Left lung (tissue), 10 donors: Measurements from ENCODE around the gene PMS1. TPM values are rescaled to one million over a fixed set of nuclear protein-coding genes. Genes with fewer than 3 reads are reported as not detected.

Source experiments
- ATAC-seq: fragments of 200-7000 bp; cut with Tn5 transposase; one replicate; pipeline ENCODE4 v1.9.1; 2020; ENCODE audit warnings: moderate library complexity
- DNase-seq, 4 donors: peaks; one replicate each; pipeline ENCODE4 v3.0.0-alpha.2; 2013 to 2020
- H3K27ac ChIP-seq, 2 donors: fragments of 200-600 bp; sonication (generic) in 1 of 2; one replicate each; pipeline versions ENCODE4 v1.5.0 to v1.8.0; 2020 to 2021
- H3K27me3 ChIP-seq, 2 donors: fragments of 200-600 bp; sonication (generic) in 1 of 2; one replicate each; pipeline versions ENCODE4 v1.5.0 to v1.8.0; 2020 to 2021
- H3K36me3 ChIP-seq, 2 donors: fragments of 200-600 bp; sonication (generic) in 1 of 2; one replicate each; pipeline versions ENCODE4 v1.5.0 to v1.8.0; 2020 to 2021
- H3K4me1 ChIP-seq, 2 donors: fragments of 200-600 bp; one replicate each; pipeline ENCODE4 v1.8.0; 2021
- H3K4me3 ChIP-seq, 2 donors: fragments of 200-600 bp; sonication (generic) in 1 of 2; one replicate each; pipeline versions ENCODE4 v1.5.0 to v1.8.0; 2020 to 2021; ENCODE audit warnings: mild to moderate bottlenecking in 1 of 2
- H3K9me3 ChIP-seq, 2 donors: fragments of 200-600 bp; sonication (generic) in 1 of 2; one replicate each; pipeline versions ENCODE4 v1.5.0 to v1.8.0; 2020 to 2021
- intact Hi-C, 2 donors: fragments of 100-400 bp; cut with DNase I; formaldehyde crosslinking; loops; one replicate each; pipeline versions ENCODE4 v1.11.2 to v1.14.2; 2022
- polyA plus RNA-seq, 6 donors: library from polyadenylated mRNA; unstranded; fragments of 120-200 nt; gene quantifications; one replicate each; pipeline ENCODE4 v1.2.1, GENCODE V29; 2013; ENCODE audit not compliant: insufficient read length in 6 of 6
- total RNA-seq, 2 donors: library from RNA; stranded (reverse); fragmentation: NEBNext Ultra II Directional; extraction: Animal tissue kit (Norgen Biotek cat#: 25700); gene quantifications; one replicate each; pipeline ENCODE4 v1.2.1, GENCODE V29; 2021
- TF ChIP-seq, protein P1 (sequence below), 2 donors: fragments of 200-600 bp; sonication (generic) in 1 of 2; IDR thresholded peaks; one replicate each; pipeline versions ENCODE4 v1.5.0 to v1.8.0; 2021; ENCODE audit warnings: antibody characterized with exemption in 2 of 2
- donor health status: DM: no; HTN: yes; CAD: no.
- donor health status: DM: no; HTN: no; CAD: no.

PMS1 gene
- total and polyA plus RNA-seq, 8 donors, result 25.4 to 51.6 (median 45.1) TPM

DNA sequence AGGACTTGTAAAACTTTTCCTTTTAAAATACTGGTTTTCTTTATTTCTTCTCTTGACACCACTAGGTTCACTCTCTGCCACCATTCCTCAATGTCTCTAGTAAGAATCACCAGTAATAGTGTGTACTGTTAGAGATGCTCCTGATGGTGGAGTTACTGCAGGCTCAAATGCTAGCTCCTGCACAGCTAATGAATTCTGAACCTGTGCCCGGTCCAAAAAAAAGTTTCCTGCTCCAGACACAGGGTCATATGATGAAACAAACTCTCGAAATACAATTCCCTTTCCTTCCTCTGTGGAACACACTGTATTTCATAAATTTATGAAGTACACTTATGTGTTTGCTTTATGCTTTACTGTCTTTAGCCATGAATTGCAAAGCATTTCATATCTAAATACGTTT is 19.2 kb downstream of the PMS1 start:
- Histone ChIP-seq H3K9me3 (no peaks in the 10 kb centered on the region), H3K27me3 (no peaks in the 10 kb centered on the region), H3K4me1 (no peaks in the 10 kb centered on the region), H3K27ac (no peak overlapping the region), H3K36me3 (peaks cover 0 to 17% of the 10 kb centered on the region in 2 donors), H3K4me3 (no peak overlapping the region)
- intact Hi-C loops, result no loop called here
- no peak for DNase-seq
- TF ChIP-seq, protein P1, sequence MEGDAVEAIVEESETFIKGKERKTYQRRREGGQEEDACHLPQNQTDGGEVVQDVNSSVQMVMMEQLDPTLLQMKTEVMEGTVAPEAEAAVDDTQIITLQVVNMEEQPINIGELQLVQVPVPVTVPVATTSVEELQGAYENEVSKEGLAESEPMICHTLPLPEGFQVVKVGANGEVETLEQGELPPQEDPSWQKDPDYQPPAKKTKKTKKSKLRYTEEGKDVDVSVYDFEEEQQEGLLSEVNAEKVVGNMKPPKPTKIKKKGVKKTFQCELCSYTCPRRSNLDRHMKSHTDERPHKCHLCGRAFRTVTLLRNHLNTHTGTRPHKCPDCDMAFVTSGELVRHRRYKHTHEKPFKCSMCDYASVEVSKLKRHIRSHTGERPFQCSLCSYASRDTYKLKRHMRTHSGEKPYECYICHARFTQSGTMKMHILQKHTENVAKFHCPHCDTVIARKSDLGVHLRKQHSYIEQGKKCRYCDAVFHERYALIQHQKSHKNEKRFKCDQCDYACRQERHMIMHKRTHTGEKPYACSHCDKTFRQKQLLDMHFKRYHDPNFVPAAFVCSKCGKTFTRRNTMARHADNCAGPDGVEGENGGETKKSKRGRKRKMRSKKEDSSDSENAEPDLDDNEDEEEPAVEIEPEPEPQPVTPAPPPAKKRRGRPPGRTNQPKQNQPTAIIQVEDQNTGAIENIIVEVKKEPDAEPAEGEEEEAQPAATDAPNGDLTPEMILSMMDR (IDR thresholded peaks at IDR 0.05), result no peak
- no peak for ATAC-seq

DNA sequence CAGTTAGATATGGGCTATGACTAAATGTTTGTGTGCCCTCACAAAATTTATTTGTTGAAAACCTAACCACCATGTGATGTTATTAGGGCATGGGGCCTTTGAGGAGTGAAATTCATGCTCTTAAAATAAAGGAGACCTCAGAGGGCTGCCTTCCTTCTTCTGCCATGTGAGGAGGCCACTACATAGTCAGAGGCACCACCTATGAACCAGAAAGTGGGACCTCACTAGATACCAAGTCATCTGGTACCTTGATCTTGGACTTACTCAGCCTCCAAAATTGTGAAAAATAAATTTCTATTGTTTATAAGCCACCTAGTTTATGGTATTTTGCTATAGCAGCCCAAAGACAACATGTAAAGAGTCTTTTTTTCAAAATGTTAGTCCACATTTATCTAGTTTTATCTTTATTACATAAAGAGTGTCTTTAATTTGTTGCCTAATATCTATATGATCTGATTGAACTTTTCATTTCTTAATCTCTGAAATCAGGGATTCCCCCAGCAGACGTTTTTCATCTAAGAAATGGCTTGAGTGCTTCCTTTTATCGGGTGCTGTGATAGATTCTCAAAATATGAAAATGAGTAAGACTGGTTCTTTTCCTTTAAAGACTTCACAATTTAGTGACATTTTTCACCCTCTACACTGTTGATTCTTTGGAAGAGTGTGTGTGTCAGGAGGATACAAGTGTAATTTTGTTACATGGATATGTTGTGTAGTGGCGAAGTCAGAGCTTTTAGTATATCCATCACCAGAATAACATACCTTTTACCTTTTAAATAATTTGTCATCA is 34.2 kb downstream of the PMS1 start:
- no peaks in the 10 kb centered on the region for H3K27me3 ChIP-seq
- ATAC-seq (no peak), DNase-seq (no peak)
- no peaks in the 10 kb centered on the region for H3K4me1 ChIP-seq
- TF ChIP-seq, protein P1 (IDR thresholded peaks at IDR 0.05), result no peak
- no peak overlapping the region for H3K4me3 ChIP-seq
- peaks cover 0 to 35% of the 10 kb centered on the region in 2 donors for H3K36me3 ChIP-seq
- H3K9me3 ChIP-seq, result no peaks in the 10 kb centered on the region
- no peak overlapping the region for H3K27ac ChIP-seq
- intact Hi-C loops, result no loop called here

DNA sequence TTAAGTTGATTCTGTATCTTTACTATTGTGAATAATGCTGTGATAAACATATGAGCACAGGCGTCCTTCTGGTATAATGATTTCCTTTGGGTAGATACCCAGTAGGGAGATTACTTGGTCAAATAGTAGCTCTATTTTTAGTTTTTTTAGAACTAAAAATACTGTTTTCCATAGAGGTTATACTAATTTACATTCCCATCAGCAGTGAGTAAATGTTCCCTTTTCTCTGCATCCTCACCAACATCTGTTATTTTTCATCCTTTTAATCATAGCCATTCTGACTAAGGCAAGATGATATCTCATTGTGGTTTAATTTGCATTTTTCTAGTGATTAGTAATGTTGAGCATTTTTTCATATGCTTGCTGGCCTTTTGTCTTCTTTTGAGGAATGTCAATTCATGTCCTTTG is 35.1 kb downstream of the PMS1 start:
- no peak for ATAC-seq
- H3K9me3 ChIP-seq, result no peaks in the 10 kb centered on the region
- peaks cover 0 to 29% of the 10 kb centered on the region in 2 donors for H3K36me3 ChIP-seq
- no peaks in the 10 kb centered on the region for H3K27me3 ChIP-seq
- no peaks in the 10 kb centered on the region for H3K4me1 ChIP-seq
- intact Hi-C loops, result no loop called here
- no peak overlapping the region for H3K27ac ChIP-seq
- DNase-seq, result no peak
- H3K4me3 ChIP-seq, result no peak overlapping the region
- TF ChIP-seq, protein P1 (IDR thresholded peaks at IDR 0.05), result no peak

DNA sequence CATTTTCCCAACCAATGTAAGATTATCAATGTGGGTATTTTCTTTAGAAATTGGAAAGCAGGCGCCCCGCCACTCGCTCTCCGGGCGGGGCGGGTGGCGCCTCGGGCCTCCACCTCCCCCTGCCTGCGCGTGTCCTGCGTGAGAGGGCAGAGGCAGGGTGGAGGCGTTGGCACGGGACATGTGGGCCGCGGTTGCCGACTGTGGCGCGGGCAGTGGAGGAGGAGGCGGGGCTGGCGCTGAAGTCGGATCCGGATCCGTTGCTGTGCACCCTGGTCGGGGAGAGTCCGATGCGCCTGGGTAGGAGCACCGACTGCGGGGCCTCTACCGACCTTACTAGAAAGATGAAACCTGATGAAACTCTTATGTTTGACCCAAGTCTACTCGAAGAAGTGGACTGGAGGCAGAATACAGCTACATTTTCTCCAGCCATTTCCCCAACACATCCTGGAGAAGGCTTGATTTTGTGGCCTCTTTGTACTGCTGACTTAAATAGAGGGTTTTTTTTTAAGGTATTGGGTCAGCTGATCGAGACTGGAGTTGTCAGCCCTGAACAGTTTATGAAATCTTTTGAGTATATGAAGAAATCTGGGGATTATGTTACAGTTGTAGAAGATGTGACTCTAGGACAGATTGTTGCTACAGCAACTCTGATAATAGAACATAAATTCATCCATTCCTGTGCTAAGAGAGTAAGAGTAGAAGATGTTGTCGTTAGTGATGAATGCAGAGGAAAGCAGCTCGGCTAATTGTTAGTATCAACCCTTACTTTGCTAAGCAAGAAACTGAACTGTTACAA is 37.9 kb downstream of the PMS1 start:
- H3K4me1 ChIP-seq, result no peaks in the 10 kb centered on the region
- peak in 1 of 4 donors; percentile 72 for DNase-seq
- intact Hi-C loops, result no loop called here
- H3K27ac ChIP-seq, result no peak overlapping the region
- TF ChIP-seq, protein P1 (IDR thresholded peaks at IDR 0.05), result no peak
- H3K27me3 ChIP-seq, result no peaks in the 10 kb centered on the region
- no peaks in the 10 kb centered on the region for H3K9me3 ChIP-seq
- peaks cover 0 to 29% of the 10 kb centered on the region in 2 donors for H3K36me3 ChIP-seq
- H3K4me3 ChIP-seq, result no peak overlapping the region
- no peak for ATAC-seq
